KOPT-K1 (cell line): ENCODE measurements around the gene C17orf50.
"Not testable (repeated sequence)": the region's sequence is repeated elsewhere in the genome, so short reads cannot be mapped to it uniquely, and the experiment has no call there.

Experiments
- H3K27ac ChIP-seq: fragments of 200-600 bp; sonication (generic); 2 replicates; pipeline ENCODE4 v1.5.1; 2016; ENCODE audit warnings: antibody characterized with exemption, mild to moderate bottlenecking, low read depth, low read length; ENCODE audit not compliant: poor library complexity, severe bottlenecking
- H3K36me3 ChIP-seq: fragments of 200-600 bp; sonication (generic); 2 replicates; pipeline ENCODE4 v1.5.1; 2017; ENCODE audit warnings: antibody characterized with exemption, mild to moderate bottlenecking, low read length, moderate library complexity; ENCODE audit not compliant: insufficient read depth
- H3K9me3 ChIP-seq: fragments of 200-600 bp; sonication (generic); 2 replicates; pipeline ENCODE4 v1.5.1; 2017; ENCODE audit warnings: antibody characterized with exemption, low read length, mild to moderate bottlenecking; ENCODE audit not compliant: insufficient read depth, poor library complexity, severe bottlenecking

The C17orf50 gene

GRCh38 chr17:35742896-35743477, 17.7 kb upstream of the C17orf50 start:
- H3K27ac ChIP-seq = no peak overlapping the region

GRCh38 chr17:35743626-35744328, 16.9 kb upstream of the C17orf50 start:
- H3K27ac ChIP-seq = no peak overlapping the region
- no peaks in the 10 kb centered on the region for H3K36me3 ChIP-seq

More at GRCh38 chr17:35742896-35743477, 17.7 kb upstream of the C17orf50 start:
- Histone ChIP-seq H3K9me3 (no peaks in the 10 kb centered on the region), H3K36me3 (no peaks in the 10 kb centered on the region)

GRCh38 chr17:35744830-35745229, 15.9 kb upstream of the C17orf50 start:
- Histone ChIP-seq H3K27ac (no peak overlapping the region), H3K9me3 (no peaks in the 10 kb centered on the region), H3K36me3 (no peaks in the 10 kb centered on the region)

More at GRCh38 chr17:35743626-35744328, 16.9 kb upstream of the C17orf50 start:
- no peaks in the 10 kb centered on the region for H3K9me3 ChIP-seq

- no peaks in the 10 kb centered on the region for H3K36me3 ChIP-seq
Observed at GRCh38 chr17:35745246-35745645, 15.4 kb upstream of the C17orf50 start.

GRCh38 chr17:35745749-35746320, 14.9 kb upstream of the C17orf50 start:
- Histone ChIP-seq H3K9me3 (no peaks in the 10 kb centered on the region), H3K36me3 (no peaks in the 10 kb centered on the region), H3K27ac (no peak overlapping the region)

More at GRCh38 chr17:35745246-35745645, 15.4 kb upstream of the C17orf50 start:
- no peaks in the 10 kb centered on the region for H3K9me3 ChIP-seq
- H3K27ac ChIP-seq = no peak overlapping the region

- H3K9me3 ChIP-seq = no peaks in the 10 kb centered on the region
- no peak overlapping the region for H3K27ac ChIP-seq
- no peaks in the 10 kb centered on the region for H3K36me3 ChIP-seq
Observed at GRCh38 chr17:35747540-35748017, 13.1 kb upstream of the C17orf50 start.

- H3K36me3 ChIP-seq = no peaks in the 10 kb centered on the region
- no peaks in the 10 kb centered on the region for H3K9me3 ChIP-seq
- no peak overlapping the region for H3K27ac ChIP-seq
Observed at GRCh38 chr17:35748341-35748841, 12.3 kb upstream of the C17orf50 start.

GRCh38 chr17:35748979-35749378, 11.7 kb upstream of the C17orf50 start:
- no peaks in the 10 kb centered on the region for H3K36me3 ChIP-seq
- H3K27ac ChIP-seq = no peak overlapping the region
- no peaks in the 10 kb centered on the region for H3K9me3 ChIP-seq

GRCh38 chr17:35749560-35750412, 10.9 kb upstream of the C17orf50 start:
- no peak overlapping the region for H3K27ac ChIP-seq
- H3K36me3 ChIP-seq = no peaks in the 10 kb centered on the region
- H3K9me3 ChIP-seq = no peaks in the 10 kb centered on the region

- Histone ChIP-seq H3K36me3 (no peaks in the 10 kb centered on the region), H3K27ac (no peak overlapping the region), H3K9me3 (no peaks in the 10 kb centered on the region)
Observed at GRCh38 chr17:35750526-35751395, 9.9 kb upstream of the C17orf50 start.

GRCh38 chr17:35751541-35751940, 9.1 kb upstream of the C17orf50 start:
- not testable (repeated sequence) for H3K9me3 ChIP-seq, H3K27ac ChIP-seq, H3K36me3 ChIP-seq

GRCh38 chr17:35752471-35752870, 8.2 kb upstream of the C17orf50 start:
- H3K36me3 ChIP-seq = no peaks in the 10 kb centered on the region
- no peaks in the 10 kb centered on the region for H3K9me3 ChIP-seq
- no peak overlapping the region for H3K27ac ChIP-seq

- Histone ChIP-seq H3K27ac (no peak within 1 kb of the TSS), H3K36me3 (no peaks in the 10 kb centered on the region), H3K9me3 (no peaks in the 10 kb centered on the region)
Observed at GRCh38 chr17:35752945-35753764, 7.5 kb upstream of the C17orf50 start, which contains the start of gene GAS2L2. TSS of gene GAS2L2 (minus strand) at chr17:35753239. CDS start at chr17:35752850, 389 bp downstream.
